ENCODE measurements around the gene SARDH. TPM values are rescaled to one million over a fixed set of nuclear protein-coding genes. Genes with fewer than 3 reads are reported as not detected.

Gene SARDH
- total RNA-seq, 4 donors from 2014 or later, result 0.32 to 0.98 (median 0.44) TPM; not detected in 1

DNA sequence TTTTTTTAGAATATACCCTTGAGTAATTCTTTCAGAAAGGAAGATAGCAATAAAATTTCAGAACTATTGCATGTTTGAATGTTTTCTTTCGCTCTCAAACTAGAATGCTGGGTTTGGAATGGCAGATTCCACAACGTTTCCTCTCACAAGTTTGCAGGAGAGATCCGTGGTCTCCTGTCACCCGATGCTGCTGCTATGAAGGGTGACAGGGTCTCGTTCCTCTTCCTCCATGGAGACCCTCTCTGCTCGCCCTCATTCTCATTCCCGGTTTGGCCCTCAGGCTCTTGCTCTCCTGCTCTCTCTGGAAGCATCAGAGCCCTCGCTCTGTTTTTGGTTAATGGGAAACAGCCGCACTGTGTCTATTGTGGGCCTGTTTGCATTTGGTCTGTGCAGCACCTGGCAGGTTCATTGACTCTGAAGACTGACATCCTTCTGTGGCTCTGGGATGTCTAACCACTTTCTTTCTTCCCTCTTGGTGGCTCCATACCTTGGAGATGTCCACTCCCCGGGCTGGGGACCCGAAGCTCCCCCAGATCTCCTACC is 116.4 kb downstream of the SARDH start:
- H3K9me3 ChIP-seq, result no peaks in the 10 kb centered on the region
- no peaks in the 10 kb centered on the region for H3K36me3 ChIP-seq
- H3K4me1 ChIP-seq, result no peaks in the 10 kb centered on the region
- no peak overlapping the region for H3K27ac ChIP-seq
- H3K27me3 ChIP-seq, result peaks cover 53% of the 10 kb centered on the region
- TF ChIP-seq EP300 (IDR thresholded peaks at IDR 0.05) (no peak), POLR2A (IDR thresholded peaks at IDR 0.05) (no peak), POLR2AphosphoS5 (IDR thresholded peaks at IDR 0.05) (no peak)
- TF ChIP-seq, protein P1, sequence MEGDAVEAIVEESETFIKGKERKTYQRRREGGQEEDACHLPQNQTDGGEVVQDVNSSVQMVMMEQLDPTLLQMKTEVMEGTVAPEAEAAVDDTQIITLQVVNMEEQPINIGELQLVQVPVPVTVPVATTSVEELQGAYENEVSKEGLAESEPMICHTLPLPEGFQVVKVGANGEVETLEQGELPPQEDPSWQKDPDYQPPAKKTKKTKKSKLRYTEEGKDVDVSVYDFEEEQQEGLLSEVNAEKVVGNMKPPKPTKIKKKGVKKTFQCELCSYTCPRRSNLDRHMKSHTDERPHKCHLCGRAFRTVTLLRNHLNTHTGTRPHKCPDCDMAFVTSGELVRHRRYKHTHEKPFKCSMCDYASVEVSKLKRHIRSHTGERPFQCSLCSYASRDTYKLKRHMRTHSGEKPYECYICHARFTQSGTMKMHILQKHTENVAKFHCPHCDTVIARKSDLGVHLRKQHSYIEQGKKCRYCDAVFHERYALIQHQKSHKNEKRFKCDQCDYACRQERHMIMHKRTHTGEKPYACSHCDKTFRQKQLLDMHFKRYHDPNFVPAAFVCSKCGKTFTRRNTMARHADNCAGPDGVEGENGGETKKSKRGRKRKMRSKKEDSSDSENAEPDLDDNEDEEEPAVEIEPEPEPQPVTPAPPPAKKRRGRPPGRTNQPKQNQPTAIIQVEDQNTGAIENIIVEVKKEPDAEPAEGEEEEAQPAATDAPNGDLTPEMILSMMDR (IDR thresholded peaks at IDR 0.05), result no peak
- H3K4me3 ChIP-seq, result no peak overlapping the region
- DNase-seq (ENCODE audit: low spot score in 2 of 2), result no peak
- 68% methylated on average over 11 of the region's 11 CpGs for WGBS

DNA sequence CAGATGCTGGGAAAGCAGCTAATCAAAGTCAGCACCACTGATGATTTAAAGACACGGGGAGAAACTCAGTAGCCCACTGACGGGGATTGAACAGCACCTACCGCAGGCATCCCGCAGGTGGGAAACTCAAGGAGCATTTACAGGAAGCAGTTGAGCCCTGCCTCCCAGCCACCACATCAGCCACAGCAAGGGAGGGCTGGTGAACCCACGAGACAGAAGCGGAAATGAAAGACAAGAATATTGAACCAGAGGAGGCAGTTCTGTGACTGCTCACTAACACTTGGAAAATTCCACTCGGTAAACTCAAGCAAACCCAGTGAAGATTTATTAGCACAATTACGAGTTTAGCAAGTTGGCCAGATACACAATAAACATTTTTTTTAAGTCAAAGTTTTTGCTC is 118.4 kb downstream of the SARDH start:
- no peak for DNase-seq (ENCODE audit: low spot score in 2 of 2)
- Histone ChIP-seq H3K27me3 (peaks cover 73% of the 10 kb centered on the region), H3K36me3 (no peaks in the 10 kb centered on the region), H3K27ac (no peak overlapping the region), H3K9me3 (no peaks in the 10 kb centered on the region), H3K4me1 (no peaks in the 10 kb centered on the region), H3K4me3 (no peak overlapping the region)
- WGBS, result 9% methylated on average over 8 of the region's 8 CpGs
- TF ChIP-seq POLR2AphosphoS5 (IDR thresholded peaks at IDR 0.05), result no peak

DNA sequence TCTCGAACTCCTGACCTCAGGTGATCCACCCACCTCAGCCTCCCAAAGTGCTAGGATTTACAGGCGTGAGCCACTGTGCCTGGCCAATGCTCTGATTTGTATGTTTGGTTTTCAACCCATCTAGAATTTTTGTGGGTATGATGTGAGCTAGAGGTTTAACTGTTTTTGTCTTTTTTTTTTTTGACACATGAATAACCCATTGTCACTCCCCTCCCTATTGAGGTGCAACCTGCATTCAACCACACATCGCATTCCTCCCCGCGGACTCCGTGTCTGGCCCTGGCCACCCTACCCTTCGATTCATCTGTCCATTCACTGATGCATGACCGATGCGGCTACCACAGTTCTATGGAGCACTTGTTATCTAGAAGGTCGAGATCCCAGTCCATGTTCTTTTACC is 119.4 kb downstream of the SARDH start:
- Histone ChIP-seq H3K4me1 (no peaks in the 10 kb centered on the region), H3K27ac (no peak overlapping the region), H3K36me3 (no peaks in the 10 kb centered on the region), H3K27me3 (peaks cover 82% of the 10 kb centered on the region), H3K9me3 (no peaks in the 10 kb centered on the region), H3K4me3 (no peak overlapping the region)
- DNase-seq (ENCODE audit: low spot score in 2 of 2), result no peak
- WGBS, result 81% methylated on average over 10 of the region's 10 CpGs
- TF ChIP-seq EP300 (IDR thresholded peaks at IDR 0.05), result no peak
- TF ChIP-seq POLR2AphosphoS5 (IDR thresholded peaks at IDR 0.05), result no peak
- no peak for TF ChIP-seq POLR2A (IDR thresholded peaks at IDR 0.05)
- TF ChIP-seq, protein P1 (IDR thresholded peaks at IDR 0.05), result no peak

DNA sequence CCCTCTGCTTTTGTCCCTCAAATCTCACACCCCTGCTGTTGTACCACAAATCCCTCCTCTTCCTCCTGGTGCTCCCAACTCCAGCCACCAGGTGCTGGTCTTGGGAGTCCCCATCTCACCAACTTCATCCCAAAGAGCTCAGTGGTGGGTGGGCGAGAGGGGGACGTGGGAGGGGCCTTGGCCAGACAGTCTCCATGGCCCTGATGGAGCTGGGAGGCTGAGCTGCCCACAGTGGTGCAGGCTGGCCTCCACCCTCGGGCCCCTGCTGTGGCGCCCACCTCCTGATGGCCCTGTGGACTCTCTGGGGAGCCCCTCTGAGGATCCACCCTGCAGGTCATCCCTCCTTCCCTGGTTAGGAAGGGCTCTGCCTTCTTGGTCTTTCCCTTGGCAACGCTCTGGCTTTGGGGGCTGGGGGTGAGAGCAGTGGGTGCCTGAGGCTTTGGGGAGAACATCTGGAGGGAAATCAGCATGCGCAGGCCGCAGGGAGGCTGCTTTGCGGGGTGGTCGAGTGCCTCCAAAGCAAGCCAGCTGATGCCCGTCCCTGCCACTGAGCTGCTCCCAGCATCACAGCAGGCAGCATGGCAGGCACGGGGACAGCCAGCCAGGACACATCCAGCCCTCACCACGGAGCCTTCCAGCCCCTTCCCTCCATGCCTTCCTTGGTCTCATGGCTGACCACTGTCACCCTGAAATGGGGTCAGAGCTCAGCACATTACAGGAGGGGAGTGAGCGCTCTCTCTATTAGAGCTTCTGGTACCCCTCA is 121.3 kb downstream of the SARDH start:
- peaks cover 83% of the 10 kb centered on the region for H3K27me3 ChIP-seq
- no peaks in the 10 kb centered on the region for H3K9me3 ChIP-seq
- no peak overlapping the region for H3K4me3 ChIP-seq
- TF ChIP-seq EP300 (IDR thresholded peaks at IDR 0.05), result no peak
- TF ChIP-seq POLR2AphosphoS5 (IDR thresholded peaks at IDR 0.05), result no peak
- TF ChIP-seq, protein P1 (IDR thresholded peaks at IDR 0.05), result no peak
- no peak for TF ChIP-seq POLR2A (IDR thresholded peaks at IDR 0.05)
- no peaks in the 10 kb centered on the region for H3K36me3 ChIP-seq
- DNase-seq (ENCODE audit: low spot score in 2 of 2), result no peak
- H3K4me1 ChIP-seq, result no peaks in the 10 kb centered on the region
- no peak overlapping the region for H3K27ac ChIP-seq
- 71% methylated on average over 11 of the region's 13 CpGs for WGBS

DNA sequence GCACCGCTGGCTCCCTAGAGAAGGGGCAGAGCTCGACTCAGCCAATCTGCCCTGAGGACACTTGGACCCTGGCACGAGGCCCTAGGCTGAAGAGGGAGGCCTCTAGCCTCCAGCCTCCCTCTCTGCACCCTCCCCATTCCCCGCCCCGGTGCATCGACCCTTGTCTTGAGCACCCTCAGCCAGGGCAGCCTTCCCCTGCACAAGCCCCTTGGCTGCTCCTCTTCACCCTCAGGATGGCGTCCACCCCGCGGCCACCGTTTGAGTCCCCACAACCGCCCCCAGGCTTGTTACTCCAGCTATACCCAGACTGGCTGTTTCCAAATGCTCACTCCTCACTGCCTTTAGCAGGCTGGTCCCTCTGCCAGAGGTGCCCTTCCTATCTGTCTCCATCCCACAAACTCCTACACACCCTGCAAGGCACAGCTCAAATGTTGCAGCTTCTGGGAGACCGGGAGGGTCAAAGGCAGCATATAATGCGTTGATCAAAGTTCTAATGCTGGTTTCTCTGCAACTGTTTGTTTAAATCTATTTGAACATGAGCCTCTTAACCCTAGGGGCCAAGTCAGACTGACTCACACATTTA is 122.5 kb downstream of the SARDH start:
- no peaks in the 10 kb centered on the region for H3K9me3 ChIP-seq
- no peaks in the 10 kb centered on the region for H3K36me3 ChIP-seq
- no peak for DNase-seq (ENCODE audit: low spot score in 2 of 2)
- no peaks in the 10 kb centered on the region for H3K4me1 ChIP-seq
- no peak overlapping the region for H3K27ac ChIP-seq
- peaks cover 84% of the 10 kb centered on the region for H3K27me3 ChIP-seq
- WGBS, result 73% methylated on average over 13 of the region's 13 CpGs
- H3K4me3 ChIP-seq, result no peak overlapping the region
- TF ChIP-seq POLR2AphosphoS5 (IDR thresholded peaks at IDR 0.05), result no peak
- no peak for TF ChIP-seq EP300 (IDR thresholded peaks at IDR 0.05)
- no peak for TF ChIP-seq POLR2A (IDR thresholded peaks at IDR 0.05)
- TF ChIP-seq, protein P1 (IDR thresholded peaks at IDR 0.05), result no peak
